ENCODE data around the gene ATAD3B. TPM values are rescaled to one million over a fixed set of nuclear protein-coding genes. Genes with fewer than 3 reads are reported as not detected.

The ATAD3B gene
- total RNA-seq: 10 to 100 TPM in 3 of 4 donors, 1 to 10 TPM in 1; 9.9 to 40.1 (median 24.1) TPM

GRCh38 chr1:1471389-1472052, at the start of gene ATAD3B:
Gene ATAD3B, plus strand, starts transcription at chr1:1471765. Its CDS starts 120 bp downstream, at chr1:1471885.
- intact Hi-C loops (cut with DNase I): no loop called here
- Histone ChIP-seq H3K27me3 (no peaks in the 10 kb centered on the region), H3K27ac (peak within 1 kb of the TSS; percentile 84 to 95 (median 92)), H3K4me3 (peak within 1 kb of the TSS; percentile 66 to 94 (median 80)), H3K4me1 (peaks cover 17 to 38% (median 20%) of the 10 kb centered on the region in 3 donors), H3K36me3 (peaks cover 0 to 2% (median 0%) of the 10 kb centered on the region in 3 donors), H3K9me3 (no peaks in the 10 kb centered on the region)
- DNase-seq: peak; percentile 52
- TF ChIP-seq POLR2A (IDR thresholded peaks at IDR 0.05) (peak in 2 of 4 donors; percentile 16 to 40), CTCF (IDR thresholded peaks at IDR 0.05) (no peak)
- 0 to 1% methylated on average over 1 to 17 of the region's 87 CpGs for whole genome bisulfite sequencing, 2 donors

DNA sequence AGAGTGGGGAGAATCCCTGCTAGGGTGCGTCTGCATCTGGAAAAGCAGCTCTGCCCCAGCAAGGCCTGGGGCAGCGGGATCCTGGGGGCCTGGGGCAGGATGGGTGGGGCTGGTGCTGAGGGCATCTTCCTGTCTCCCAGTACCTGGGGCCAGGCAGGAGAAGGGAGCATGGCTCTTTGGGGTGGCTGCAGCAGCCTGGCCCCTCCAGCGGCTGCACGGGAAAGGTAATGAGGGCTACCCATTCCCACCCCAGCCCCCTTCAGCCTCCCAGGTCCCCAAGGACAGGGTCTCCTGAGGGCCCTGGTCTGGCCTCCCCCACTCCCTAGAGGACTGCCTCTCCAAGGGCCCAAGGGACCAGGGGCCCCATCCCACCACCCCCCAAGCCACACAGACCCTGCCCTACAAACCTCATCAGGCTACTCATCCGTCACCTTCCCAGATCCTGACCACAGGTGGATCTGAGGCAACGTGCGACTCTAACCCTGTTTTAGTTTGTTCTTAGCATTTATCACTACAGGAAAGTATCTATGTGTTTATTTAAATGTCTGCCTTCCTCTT, 49.6 kb upstream of the ATAD3B start:
- Histone ChIP-seq H3K36me3 (no peaks in the 10 kb centered on the region), H3K9me3 (no peaks in the 10 kb centered on the region), H3K4me1 (peaks cover 37 to 81% (median 48%) of the 10 kb centered on the region in 3 donors), H3K27me3 (peaks cover 0 to 30% (median 0%) of the 10 kb centered on the region in 4 donors), H3K4me3 (no peak overlapping the region), H3K27ac (peak overlapping the region; percentile 66 to 89 (median 80))
- TF ChIP-seq POLR2A (IDR thresholded peaks at IDR 0.05) (no peak), CTCF (IDR thresholded peaks at IDR 0.05) (no peak)
- DNase-seq: no peak
- intact Hi-C loops (cut with DNase I): no loop called here
- 72 to 83% methylated on average over 3 to 5 of the region's 7 CpGs for WGBS, 2 donors

DNA sequence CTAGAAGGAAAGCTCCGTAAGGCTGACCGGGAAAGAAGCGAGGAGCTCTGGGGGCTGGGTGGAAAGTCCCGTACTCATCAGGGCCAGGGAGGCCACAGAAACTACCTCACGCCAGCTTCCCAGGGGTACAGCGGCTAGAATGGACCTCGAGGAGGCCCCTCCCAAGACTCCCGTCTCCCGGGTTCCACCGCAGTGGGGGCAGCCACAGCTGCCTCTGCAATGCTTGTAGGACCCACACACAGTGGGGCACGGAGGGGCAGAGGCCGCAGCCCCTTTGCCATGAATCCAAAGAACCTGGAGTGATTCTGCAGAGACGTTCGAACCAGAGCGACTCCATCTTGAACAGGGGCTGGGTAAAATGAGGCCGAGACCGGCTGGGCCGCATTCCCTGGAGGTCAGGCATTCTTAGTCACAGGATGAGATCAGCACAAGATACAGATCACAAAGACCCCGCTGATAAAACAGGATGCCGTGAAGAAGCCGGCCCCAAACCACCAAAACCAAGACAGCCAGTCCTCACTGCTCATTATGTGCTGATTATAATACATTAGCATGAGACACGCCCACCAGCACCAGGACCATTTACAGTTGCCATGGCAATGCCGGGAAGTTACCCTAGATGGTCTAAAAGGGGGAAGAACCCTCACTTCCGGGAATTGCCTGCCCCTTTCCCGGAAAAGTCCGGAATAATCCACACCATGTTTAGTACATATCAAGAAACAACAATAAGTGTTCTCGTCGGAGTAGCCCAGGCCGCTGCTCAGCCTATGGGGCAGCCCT, 48.9 kb upstream of the ATAD3B start:
- no peaks in the 10 kb centered on the region for H3K36me3 ChIP-seq
- intact Hi-C loops (cut with DNase I): no loop called here
- TF ChIP-seq POLR2A (IDR thresholded peaks at IDR 0.05) (no peak), CTCF (IDR thresholded peaks at IDR 0.05) (no peak)
- peaks cover 37 to 81% (median 48%) of the 10 kb centered on the region in 3 donors for H3K4me1 ChIP-seq
- peaks cover 0 to 36% (median 0%) of the 10 kb centered on the region in 4 donors for H3K27me3 ChIP-seq
- H3K9me3 ChIP-seq: no peaks in the 10 kb centered on the region
- WGBS, 2 donors: 61 to 64% methylated on average over 15 to 19 of the region's 29 CpGs
- no peak for DNase-seq
- H3K27ac ChIP-seq: peak overlapping the region in 3 of 4 donors; percentile 49 to 89 (median 66)
- no peak overlapping the region for H3K4me3 ChIP-seq

DNA sequence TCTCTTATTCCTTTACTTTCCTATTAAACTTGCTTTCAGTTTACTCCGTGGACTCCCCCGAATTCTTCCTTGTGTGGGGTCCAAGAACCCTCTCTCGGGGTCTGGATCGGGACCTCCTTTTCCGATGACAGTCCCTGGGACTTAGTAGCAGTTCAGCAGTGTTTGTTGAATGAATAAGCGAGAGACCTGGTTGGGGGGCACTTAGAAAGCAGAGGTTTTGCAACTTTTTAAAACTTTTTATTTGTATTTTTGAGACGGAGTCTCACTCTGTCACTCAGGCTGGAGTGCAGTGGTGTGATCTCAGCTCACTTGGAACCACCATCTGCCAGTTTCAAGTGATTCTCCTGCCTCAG, 48.3 kb upstream of the ATAD3B start:
- H3K4me1 ChIP-seq: peaks cover 34 to 79% (median 48%) of the 10 kb centered on the region in 3 donors

More for the DNA sequence above, 48.3 kb upstream of the ATAD3B start:
- no peaks in the 10 kb centered on the region for H3K36me3 ChIP-seq
- H3K9me3 ChIP-seq: no peaks in the 10 kb centered on the region
- TF ChIP-seq CTCF (IDR thresholded peaks at IDR 0.05): no peak
- no peak for TF ChIP-seq POLR2A (IDR thresholded peaks at IDR 0.05)
- WGBS, 2 donors: 87 to 88% methylated on average over 7 of the region's 7 CpGs
- H3K27ac ChIP-seq: peak overlapping the region in 2 of 4 donors; percentile 49 to 89
- peaks cover 0 to 37% (median 0%) of the 10 kb centered on the region in 4 donors for H3K27me3 ChIP-seq
- no peak overlapping the region for H3K4me3 ChIP-seq
- no peak for DNase-seq
- intact Hi-C loops (cut with DNase I): no loop called here

All from esophagus squamous epithelium (tissue), 5 donors.